ENCODE data around the gene TBX21.
A peak's percentile ranks its signal among the peaks of the same experiment; 100 is the strongest.

TBX21 gene

GRCh38 chr17:47733047-47733673 lies at the start of gene TBX21:
TBX21 (plus strand) TSS chr17:47733236; CDS start chr17:47733455, 219 bp downstream.
- peak; percentile 91 for DNase-seq

- no peak for DNase-seq
Observed at GRCh38 chr17:47684025-47684424, 49.0 kb upstream of the TBX21 start.

- no peak for DNase-seq
Observed at GRCh38 chr17:47684535-47685193, 48.4 kb upstream of the TBX21 start.

- no peak for DNase-seq
Observed at GRCh38 chr17:47685556-47686275, 47.3 kb upstream of the TBX21 start.

- no peak for DNase-seq
Observed at GRCh38 chr17:47686276-47686635, 46.8 kb upstream of the TBX21 start.

- no peak for DNase-seq
Observed at GRCh38 chr17:47686664-47687327, 46.2 kb upstream of the TBX21 start.

- DNase-seq = no peak
Observed at GRCh38 chr17:47687328-47687690, 45.7 kb upstream of the TBX21 start.

- peak in 1 of 2 experiments; percentile 32 for DNase-seq
Observed at GRCh38 chr17:47687748-47688147, 45.3 kb upstream of the TBX21 start.

- no peak for DNase-seq
Observed at GRCh38 chr17:47690121-47690520, 42.9 kb upstream of the TBX21 start.

- peak; percentile 72 to 91 for DNase-seq
Observed at GRCh38 chr17:47692137-47692894, 40.7 kb upstream of the TBX21 start.

- peak; percentile 45 to 81 for DNase-seq
Observed at GRCh38 chr17:47692895-47693730, 39.9 kb upstream of the TBX21 start.

GRCh38 chr17:47693731-47694580 lies 39.1 kb upstream of the TBX21 start, which contains the start of gene TBKBP1:
TBKBP1 (plus strand) TSS chr17:47694161; CDS start chr17:47696113, 1,952 bp downstream.
- peak; percentile 82 to 86 for DNase-seq

GRCh38 chr17:47694581-47695428 lies 38.2 kb upstream of the TBX21 start:
- peak in 1 of 2 experiments; percentile 56 for DNase-seq

GRCh38 chr17:47695429-47696376 lies 37.3 kb upstream of the TBX21 start:
- no peak for DNase-seq

GRCh38 chr17:47696717-47697642 lies 36.1 kb upstream of the TBX21 start:
- DNase-seq = no peak

- no peak for DNase-seq
Observed at GRCh38 chr17:47697906-47698711, 34.9 kb upstream of the TBX21 start.
